NCI-H2107 treated with DMSO at 0.1 percent for 48 hours (cell line): ENCODE data around the gene CCDC80.

Experiments used
- DNase-seq: peaks from one replicate; lab custom pipeline; 2025; ENCODE audit not compliant: unreplicated experiment; lab: John Stamatoyannopoulos, UW

Gene CCDC80

DNA sequence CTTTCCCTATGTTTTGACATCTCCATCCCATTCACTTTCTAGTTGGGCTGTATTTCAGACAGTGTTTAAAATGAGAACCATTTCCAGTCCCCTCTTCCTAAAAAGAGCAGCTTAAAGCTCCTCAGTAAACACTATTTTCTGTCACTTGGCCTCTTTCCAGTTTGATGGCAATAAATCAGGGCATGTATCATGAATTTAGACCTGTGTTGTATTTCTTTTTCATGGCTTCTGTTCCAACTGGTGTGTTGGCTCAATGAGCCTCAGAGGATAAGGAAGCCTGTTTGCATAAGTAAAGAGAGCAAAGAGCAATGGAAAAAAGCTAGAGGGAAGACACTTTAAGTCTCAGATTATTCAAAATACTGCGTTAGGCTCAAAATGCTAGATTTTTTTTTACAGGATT is 7.2 kb downstream of the CCDC80 start:
- no peak for DNase-seq

DNA sequence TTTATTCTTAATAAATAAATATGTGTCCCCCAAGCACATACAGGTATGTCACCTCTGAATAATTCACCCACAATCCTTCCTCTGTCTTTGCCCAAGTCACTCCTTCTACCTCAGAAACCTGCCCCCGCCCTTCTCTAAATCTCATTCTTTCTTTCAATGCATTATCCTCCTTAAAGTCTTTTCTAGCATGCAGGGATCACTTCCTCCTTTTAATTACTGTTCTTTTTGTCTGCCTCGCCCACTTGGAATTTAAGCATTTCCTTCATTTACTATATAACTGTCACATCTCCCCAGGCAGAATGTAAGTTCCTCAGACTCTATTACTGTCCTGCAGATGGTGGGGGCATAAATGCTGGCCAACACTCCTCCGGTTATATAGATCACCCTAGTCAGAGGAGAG is 7.8 kb downstream of the CCDC80 start:
- DNase-seq: peak; percentile 14

DNA sequence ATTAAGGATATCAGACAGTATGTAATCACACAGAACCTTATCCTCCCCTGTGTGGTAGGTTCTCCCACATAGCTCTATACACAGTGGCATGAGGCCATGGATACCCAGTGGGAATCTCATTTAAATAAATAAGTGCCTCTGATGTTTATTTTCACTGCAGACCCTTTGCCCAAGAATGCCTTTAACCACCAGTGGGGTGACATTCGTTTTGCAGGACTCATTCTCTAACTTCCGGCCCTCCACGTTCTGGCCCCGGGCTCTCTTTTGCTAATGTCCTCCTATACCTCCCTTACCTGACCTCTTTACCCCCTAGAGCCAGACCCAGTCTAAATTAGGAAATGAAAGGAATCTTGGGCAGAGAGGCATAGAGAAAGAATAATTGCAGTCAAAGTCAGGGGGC is 8.3 kb downstream of the CCDC80 start:
- DNase-seq: no peak

DNA sequence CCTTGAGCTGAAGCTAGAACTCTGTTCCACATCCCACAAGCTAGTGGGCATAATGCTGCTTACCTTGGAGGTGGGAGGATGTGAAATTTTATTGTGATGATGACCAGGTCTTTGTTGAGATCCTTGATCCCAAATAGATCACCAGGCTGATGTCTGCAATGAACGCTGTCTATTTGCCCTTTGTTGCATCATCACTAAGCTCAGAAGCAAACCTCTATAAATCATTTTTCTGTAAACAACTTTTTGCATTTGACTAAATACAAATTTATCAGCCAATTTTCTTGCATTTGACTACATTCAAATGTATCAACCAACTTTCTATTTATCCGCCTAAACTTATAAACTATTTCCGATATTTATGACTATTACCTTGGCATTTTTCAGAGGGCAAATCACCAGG is 9.7 kb downstream of the CCDC80 start:
- DNase-seq: no peak

DNA sequence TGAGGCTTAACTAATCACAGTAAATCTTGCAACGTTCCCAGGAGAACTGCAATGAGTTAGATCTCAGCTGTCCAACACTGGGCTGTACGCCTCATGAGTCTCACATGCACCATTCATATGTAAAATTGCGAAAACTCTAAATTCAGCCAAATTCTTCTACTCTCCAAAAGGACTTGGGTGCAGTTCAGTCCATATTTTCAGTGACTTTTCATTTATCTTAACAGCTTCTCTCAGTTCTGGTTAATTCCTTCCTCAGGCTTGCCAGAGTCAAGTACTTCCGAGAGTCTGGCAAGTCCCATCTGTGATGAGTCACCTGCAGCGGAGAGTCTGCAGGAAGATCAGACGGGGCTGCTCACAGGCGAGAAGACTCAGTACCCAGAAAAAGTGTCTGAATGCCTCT is 11.5 kb downstream of the CCDC80 start:
- no peak for DNase-seq

DNA sequence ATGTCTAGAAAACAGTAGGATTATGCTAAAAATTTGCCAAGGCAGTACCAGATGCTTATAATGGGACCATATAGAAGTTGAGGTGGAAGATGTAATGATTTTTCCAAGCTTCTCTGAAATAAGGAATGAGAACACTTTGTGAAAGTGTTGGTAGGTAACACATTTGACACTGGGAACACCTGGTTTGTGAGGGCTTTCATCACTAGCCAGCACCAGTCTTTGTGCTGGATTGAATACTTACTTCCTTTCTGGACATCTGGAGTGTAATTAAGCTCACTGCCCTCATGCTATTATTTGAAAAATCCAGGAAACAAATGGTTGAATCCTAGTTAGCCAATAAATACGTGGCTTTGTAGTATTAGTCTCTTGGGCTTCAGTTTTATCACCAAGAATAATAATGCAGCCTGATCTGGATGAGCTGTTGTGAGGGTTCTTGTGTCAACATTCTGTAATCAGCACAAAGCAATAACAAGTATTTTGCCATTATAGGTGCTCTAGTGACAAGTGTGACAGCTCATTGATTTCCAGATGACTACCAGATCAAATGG is 12.9 kb downstream of the CCDC80 start:
- no peak for DNase-seq

DNA sequence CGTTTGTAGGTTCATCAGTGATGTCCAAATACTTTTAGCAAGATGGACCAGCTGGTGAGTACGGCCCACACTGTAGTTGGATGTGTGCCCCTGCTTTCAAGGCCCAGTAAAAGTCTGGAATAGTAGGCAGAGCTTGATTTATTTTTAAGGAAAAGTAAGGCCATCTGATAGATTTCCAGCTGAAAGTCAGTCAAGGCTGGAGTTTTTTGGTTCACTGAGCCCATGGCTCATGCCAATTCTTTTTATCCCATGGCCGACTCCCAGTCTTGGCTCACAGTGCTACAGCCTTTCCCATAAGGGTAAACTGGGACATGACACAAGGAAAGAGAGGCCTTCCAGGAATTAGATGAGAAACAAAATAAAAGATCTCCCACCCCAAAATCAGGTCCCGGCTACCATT is 13.5 kb downstream of the CCDC80 start:
- DNase-seq: no peak

DNA sequence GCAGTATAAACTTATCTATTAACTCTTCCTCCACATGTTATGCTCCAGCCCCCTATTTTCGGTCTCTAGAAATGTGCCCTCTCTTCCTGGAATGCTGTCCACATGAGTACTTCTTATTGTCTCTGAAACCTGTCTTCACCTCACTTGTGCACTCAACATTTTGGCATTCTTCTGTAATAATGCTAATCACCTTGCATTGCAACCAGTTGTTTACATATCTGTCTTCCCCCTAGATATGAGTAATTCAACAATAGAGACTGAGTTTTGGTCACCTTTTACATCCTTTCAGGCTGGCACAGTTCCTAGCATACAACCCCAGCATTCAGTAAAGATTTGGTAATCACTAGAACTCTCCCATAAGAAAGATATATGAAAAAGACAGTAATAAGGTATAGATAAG is 17.2 kb downstream of the CCDC80 start:
- DNase-seq: no peak

DNA sequence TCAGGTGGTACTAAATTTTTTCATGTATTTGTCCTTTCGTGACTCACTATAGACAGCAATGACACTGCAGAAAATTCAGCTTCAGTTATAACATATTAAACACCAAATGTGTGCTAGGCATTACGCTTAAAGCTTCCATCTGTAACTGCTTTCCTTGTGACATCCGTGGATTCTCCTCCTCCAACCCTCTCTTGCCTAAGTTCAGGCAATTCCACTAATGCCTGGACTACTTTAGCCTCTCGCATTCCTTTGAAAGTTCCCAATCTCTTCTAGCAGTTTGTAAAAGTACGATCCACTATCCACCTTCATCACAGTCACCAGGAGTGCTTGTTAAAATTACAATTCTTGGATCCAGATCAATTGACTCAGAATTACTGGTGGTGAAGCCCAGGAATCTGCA is 17.7 kb downstream of the CCDC80 start:
- no peak for DNase-seq

DNA sequence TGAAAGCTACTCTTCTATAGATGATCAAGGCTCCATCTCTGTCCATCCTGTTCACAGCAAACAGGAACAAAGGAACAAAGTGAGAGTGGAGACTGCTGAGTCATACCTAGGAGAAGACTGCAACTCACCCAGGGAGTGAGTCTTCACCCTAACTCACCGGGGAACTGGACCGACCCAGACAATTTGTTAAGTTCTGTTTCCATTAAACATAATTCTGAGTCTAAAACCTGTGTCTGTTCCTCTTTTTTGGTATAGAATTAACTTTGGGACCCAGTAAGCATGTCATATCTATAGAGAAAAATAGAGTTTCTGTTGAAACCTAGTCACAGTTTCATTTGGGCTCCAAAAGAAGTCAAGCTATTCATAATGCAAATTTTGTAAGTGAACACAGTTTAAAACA is 21.6 kb downstream of the CCDC80 start:
- DNase-seq: no peak

DNA sequence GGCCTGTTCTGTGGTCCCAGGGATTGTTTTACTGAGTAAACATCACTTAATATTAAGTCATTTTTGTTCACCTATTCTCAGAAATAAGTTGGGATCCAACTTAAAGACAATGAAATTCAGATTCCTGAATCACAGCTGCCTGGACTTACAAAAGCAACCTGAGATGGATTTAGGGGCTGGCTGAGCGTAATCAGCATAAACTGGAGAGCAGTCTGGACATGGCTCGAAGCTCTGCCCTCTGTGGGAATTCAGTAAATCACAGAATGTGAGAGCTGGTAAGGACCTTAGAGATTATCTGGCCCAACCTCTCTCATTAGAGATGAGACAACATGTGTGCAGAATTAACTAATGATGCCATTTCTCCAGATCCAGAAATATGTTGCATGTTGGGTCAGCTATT is 23.7 kb downstream of the CCDC80 start:
- DNase-seq: no peak

DNA sequence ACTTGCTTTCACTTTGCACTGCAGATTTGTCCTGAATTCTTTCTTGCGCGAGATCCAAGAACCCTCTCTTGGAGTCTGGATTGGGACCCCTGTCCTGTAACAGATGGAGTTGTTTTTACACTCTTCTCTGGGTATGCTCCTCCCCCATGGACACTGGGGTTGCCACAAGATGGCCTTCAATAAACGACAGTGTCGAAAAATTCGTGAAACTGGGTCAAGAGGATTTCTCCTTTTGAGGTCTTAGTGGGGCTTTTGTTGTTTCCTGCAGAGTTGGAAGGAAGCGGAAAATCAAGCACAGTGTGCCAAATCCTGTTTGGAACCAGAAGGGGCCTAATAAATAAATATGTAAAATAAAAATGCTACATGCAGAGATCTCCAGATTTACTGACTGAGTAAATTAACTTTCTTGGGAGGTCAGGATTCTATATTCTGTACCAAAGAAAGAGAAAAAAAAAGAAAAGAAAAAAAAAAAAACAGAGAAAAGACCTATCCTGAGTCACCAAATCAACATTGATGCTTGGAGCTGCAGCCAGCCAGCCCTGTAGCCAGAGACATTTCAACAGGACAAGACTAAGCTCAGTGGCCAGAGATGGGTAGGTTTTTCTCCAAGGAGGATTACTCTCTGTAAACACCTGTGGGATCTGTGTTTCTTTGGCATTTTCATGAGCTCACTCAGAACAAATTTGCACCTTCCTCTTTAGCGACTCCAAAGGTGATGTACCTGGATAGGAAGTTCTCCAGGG is 24.8 kb downstream of the CCDC80 start:
- DNase-seq: no peak

DNA sequence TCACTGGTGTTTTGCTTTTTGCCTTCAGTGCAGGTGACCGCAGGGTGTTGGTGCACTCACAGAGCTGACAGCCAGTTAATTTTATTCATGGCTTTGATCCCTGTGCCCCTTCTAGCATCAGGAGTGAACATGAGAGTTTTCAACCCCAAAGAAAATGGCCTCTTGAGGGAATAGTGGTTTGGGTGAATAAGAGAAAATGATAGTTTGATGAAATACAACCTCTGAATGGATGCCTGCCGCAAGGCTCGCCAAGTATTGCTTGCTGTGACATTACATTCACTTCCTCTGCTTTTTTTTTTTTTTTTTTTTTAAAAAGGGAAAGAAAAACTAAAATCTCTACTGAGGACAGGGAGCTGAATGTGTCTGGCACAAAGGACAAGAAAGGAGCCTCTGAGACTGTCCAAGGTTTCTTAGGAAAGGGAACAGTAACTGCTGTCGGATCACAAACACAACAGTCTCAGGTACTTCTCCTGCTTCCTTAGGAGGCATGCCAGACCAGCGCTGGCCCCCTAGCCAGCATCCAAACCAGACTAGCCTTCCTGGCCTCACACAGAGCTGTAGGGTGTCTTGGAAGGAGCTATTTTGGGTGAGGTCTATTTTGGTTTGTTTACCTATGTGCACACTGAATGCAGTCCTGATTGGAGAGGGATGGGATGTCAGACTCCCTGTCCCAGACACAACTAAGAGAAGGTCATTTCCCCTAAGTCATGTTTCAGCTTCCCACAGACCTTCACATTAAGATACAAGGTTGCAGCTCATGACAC is 29.0 kb downstream of the CCDC80 start:
- DNase-seq: peak; percentile 91

DNA sequence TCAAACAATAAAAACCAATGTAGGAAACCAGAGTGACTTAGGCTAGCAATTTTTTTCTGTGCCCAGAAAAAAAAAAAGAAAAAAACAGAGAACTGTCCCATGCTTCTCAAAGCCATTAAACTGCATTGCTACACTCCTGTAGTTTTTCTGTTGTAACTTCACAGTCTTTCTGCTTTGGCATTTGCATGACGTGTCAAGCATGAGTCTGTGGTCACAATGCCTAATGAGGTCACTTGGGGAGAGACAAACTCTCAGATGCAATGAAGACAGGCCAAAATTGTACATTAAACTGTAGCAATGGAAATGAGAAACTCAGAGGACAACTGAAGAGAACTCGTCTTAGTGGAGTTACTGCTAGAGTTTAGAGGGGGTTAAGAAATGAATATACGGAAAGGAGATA is 30.8 kb downstream of the CCDC80 start:
- DNase-seq: no peak

DNA sequence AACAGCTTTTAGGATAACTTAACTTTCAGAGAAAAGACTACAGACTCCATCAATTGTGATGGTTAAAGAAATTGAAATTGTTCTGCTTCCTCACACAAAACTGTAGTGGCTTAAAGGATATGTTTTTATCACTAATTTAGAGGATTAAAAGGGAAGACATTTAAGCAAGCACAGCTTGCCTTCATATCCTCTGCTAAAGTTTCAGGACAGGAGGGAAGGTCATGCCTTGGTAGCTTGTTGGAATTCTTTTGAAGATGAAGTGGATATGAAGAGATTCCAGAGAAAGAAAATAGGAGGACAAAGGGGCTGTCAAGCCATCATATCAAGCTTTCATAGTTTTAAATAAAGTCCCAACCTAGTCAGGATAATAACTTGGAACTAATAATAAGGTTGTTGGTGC is 33.1 kb downstream of the CCDC80 start:
- no peak for DNase-seq

DNA sequence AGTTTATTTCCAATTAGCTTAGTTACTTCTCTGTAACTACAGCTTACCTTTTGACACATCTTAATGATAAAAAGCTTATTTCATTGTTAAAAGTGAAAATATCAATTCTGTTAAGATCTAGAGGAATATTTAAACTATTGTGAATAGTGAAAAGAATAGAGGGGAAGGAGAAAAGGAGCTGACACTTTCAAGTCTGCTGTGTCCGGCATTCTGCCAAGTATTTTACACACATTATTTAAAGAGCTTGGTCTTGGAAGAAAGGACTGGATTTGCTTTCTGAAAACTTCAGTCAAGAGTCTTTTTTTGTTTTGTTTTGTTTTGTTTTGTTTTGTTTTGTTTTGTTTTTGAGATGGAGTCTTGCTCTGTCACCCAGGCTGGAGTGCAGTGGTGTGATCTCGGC is 34.8 kb downstream of the CCDC80 start:
- DNase-seq: no peak

DNA sequence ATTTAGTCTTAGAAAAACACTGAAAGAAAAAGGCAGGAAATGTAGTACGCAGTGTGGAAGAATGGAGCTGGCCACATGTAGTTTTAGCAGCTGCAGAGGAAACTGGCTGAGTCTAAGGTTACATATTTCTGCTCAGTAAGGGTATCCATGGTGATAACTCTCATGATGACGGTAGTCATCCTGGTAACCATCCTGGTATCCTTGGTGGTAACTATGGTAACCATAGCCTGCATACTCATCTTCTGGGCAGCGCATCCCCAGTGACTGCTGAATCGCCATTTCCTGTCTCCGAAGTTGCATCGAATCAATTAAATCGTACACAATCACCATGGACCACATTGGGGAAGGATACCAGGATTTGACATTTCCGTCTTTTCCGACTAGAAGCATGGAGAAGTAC is 35.7 kb downstream of the CCDC80 start:
- no peak for DNase-seq

DNA sequence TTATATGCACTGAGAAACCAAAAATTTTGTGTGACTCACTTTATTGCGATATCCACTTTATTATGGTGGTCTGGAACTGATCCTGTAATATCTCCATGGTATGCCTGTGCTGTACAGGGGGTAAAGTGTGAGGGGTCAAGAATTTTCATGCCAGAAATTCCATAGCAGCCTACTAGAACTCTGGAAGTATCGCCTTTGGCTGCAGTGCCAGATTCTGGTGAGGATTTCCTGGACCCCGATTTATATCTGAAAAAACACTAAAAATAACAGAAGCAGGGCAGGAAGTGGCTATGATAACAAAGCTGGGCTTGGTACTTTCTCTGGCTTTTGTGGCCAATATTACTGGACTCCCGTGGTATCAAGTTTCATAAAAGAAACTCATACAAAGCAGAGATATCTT is 36.4 kb downstream of the CCDC80 start:
- DNase-seq: no peak

DNA sequence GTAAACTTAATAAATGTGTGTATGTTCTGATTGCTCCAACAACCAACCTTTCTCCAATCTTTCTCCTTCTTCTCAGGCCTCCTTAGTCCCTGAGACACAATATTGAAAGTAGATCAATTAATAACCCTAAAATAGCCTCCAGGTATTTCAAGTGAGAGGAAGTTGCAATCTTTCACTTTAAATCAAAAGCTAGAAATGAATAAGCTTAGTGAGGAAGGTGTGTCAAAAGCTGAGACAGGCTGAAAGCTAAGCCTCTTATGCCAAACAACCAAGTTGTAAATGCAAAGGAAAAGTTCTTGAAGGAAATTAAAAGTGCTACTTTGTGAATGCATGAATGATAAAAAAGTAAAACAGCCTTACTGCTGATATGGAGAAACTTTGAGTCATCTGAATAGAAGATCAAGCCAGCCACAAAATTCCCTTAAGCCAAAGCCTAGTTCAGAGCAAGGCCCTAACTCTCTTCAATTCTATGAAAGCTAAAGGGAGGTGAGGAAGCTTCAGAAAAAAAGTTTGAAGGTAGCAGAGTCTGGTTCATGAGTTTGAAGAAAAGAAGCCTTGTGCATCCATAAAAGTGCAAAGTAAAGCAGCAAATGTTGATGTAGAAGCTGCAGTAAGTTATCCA is 38.6 kb downstream of the CCDC80 start:
- DNase-seq: no peak

DNA sequence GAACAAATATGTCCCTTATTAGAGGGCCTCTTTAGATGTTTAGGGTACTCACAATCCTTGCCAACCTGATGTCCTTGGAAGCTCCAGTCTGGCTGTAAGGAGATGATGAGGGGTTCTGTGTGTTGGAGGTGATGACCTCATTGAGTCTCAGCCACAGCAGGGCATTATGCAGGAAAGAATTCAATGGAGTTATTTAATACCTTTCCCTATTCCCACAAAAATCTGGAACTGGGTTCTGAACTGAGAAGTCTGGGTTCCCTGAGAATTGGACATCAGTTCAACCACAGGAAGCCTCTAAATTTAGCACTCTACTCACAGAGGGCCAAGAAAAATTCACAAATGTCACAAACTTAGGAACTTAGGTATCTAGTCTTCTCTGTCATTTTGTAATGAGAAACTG is 42.2 kb downstream of the CCDC80 start:
- DNase-seq: no peak

DNA sequence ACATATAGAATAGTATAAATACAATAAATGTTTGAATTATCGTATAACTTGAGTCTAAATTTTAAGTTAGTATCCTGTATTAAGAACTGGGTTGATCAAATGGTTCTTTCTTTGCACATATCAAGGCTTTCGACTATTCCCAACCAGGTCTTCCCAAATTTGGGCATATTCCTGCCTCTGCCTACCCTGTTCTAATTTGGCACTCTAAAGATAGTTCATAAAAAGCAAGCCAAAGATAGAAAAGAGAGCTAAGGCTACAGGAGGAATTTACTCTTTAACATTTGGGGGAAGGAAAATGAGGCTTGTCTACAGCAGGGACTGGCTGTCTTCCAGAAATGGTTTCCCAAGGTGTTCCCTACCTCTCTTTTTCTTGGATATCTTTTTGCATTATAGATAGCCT is 43.0 kb downstream of the CCDC80 start:
- DNase-seq: no peak

DNA sequence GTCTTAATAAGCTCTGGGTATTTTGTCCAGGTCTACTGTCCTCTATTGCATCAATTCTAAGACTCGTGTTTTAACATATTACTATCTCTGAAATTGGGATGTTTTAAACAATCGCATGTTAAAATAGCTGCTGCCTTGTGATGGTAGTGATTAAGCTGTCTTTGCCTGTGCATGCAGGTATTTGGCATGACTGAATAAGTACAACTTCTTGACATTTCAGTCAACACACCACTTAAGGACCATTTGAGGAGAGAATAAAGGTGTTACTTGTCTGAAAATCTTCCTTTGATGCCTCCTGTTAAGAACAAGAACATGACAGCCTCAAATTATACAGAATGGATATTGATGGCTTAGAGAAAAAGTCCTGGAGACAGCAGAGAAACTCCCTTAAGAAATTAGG is 46.1 kb downstream of the CCDC80 start:
- no peak for DNase-seq
